Esophagus squamous epithelium (tissue), 4 donors: Measurements from ENCODE around the gene APOO.

Experiments used
- CTCF ChIP-seq, 6 experiments: fragments of 450-650 bp in 4 of 6; fragments of 200-600 bp in 2 of 6; sonication (generic) in 2 of 6; IDR thresholded peaks; one replicate each; pipeline ENCODE4 v1.5.1; 2016 to 2019; ENCODE audit warnings: antibody characterized with exemption in 6 of 6, mild to moderate bottlenecking in 4 of 6, moderate library complexity in 4 of 6
- POLR2A ChIP-seq, 4 donors: fragments of 450-650 bp; IDR thresholded peaks; one replicate each; pipeline ENCODE4 v1.6.1; 2017; ENCODE audit warnings: antibody characterized with exemption in 4 of 4, mild to moderate bottlenecking in 4 of 4, moderate library complexity in 3 of 4

- TF ChIP-seq CTCF (IDR thresholded peaks at IDR 0.05) (no peak), POLR2A (IDR thresholded peaks at IDR 0.05) (no peak)
These were observed 46.7 kb upstream of the APOO start for GRCh38 chrX:23954396-23954795.
